HEK293T (cell line): Measurements from ENCODE around the gene GCM1.

Experiments used
- ARNT ChIP-seq: fragments of 450-650 bp; IDR thresholded peaks from 2 replicates; pipeline ENCODE4 v1.6.1; 2017; ENCODE audit warnings: mild to moderate bottlenecking
- BHLHE40 ChIP-seq: fragments of 450-650 bp; IDR thresholded peaks from 2 replicates; pipeline ENCODE4 v1.6.1; 2016; ENCODE audit warnings: mild to moderate bottlenecking, moderate library complexity, borderline replicate concordance
- ELF4 ChIP-seq: fragments of 450-650 bp; IDR thresholded peaks from 2 replicates; pipeline ENCODE4 v1.6.1; 2017; ENCODE audit warnings: antibody characterized with exemption
- FOXA1 ChIP-seq: fragments of 450-650 bp; IDR thresholded peaks from 2 replicates; pipeline ENCODE4 v1.6.1; 2016; ENCODE audit warnings: mild to moderate bottlenecking
- FOXM1 ChIP-seq: fragments of 450-650 bp; IDR thresholded peaks from 2 replicates; pipeline ENCODE4 v1.6.1; 2017; ENCODE audit warnings: mild to moderate bottlenecking, borderline replicate concordance
- L3MBTL2 ChIP-seq: fragments of 450-650 bp; conservative IDR thresholded peaks from 2 replicates; pipeline ENCODE4 v1.6.1; 2016; ENCODE audit warnings: mild to moderate bottlenecking
- SP1 ChIP-seq: fragments of 450-650 bp; IDR thresholded peaks from 2 replicates; pipeline ENCODE4 v1.6.1; 2017
- SUZ12 ChIP-seq: fragments of 450-650 bp; IDR thresholded peaks from 2 replicates; pipeline ENCODE4 v1.6.1; 2016; ENCODE audit warnings: mild to moderate bottlenecking
- TARDBP ChIP-seq: fragments of 450-650 bp; IDR thresholded peaks from 2 replicates; pipeline ENCODE4 v1.6.1; 2016
- TF ChIP-seq, protein P1 (sequence below): fragments of 450-650 bp; IDR thresholded peaks from 2 replicates; pipeline ENCODE4 v1.6.1; 2016

DNA sequence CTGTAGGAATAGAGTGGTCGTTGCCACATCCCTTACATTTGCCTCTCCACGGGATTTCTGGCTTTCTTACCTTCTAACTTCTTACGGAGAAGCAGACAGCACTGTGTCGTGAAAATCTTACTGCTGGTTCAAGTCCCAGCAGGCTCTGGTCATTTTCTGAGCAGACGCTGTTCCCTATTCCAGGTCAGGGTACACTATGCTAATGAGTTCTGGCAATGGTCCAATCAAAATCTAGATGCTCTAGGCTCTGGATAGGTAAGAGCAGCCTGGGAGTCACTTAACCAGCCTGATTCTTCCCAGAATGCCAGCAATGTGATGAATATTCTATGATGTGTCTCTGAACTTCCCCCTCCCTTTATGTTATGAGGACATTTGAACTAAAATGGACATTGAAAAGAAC is at the start of gene GCM1:
- no peak for TF ChIP-seq FOXM1
- no peak for TF ChIP-seq SUZ12
- TF ChIP-seq, protein P1, sequence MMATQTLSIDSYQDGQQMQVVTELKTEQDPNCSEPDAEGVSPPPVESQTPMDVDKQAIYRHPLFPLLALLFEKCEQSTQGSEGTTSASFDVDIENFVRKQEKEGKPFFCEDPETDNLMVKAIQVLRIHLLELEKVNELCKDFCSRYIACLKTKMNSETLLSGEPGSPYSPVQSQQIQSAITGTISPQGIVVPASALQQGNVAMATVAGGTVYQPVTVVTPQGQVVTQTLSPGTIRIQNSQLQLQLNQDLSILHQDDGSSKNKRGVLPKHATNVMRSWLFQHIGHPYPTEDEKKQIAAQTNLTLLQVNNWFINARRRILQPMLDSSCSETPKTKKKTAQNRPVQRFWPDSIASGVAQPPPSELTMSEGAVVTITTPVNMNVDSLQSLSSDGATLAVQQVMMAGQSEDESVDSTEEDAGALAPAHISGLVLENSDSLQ, result no peak
- no peak for TF ChIP-seq FOXA1
- TF ChIP-seq SP1, result no peak
- TF ChIP-seq BHLHE40, result no peak
- TF ChIP-seq TARDBP, result no peak
- TF ChIP-seq ARNT, result no peak
- TF ChIP-seq L3MBTL2, result no peak
- no peak for TF ChIP-seq ELF4
